Measurements from ENCODE around the gene AMY2A. TPM values are rescaled to one million over a fixed set of nuclear protein-coding genes. Genes with fewer than 3 reads are reported as not detected.

AMY2A gene
- total and polyA plus RNA-seq, 2 of the 8 experiments (the other 6 are each of a cell fraction or from before 2014, with no cell fraction given) = not detected

DNA sequence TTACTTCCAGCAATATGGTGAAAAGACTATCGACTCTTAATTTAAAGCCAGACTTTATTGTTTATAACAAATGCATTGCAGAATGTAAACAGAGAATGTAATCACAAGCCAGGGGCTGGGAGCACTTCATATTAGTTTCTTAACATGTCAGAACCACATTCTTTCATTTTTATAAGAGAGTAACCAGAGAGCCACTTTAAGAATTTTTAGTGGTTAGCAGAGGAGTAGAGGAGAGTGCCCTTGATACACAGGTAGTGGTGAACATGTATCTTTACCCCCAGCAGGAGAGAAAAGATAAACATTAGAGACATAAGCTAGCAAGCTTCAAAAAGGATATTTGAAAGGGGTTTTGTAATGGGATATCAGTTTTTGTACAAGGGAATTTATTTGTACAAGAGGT is 34.8 kb upstream of the AMY2A start:
- no peak overlapping the region for H3K27ac ChIP-seq (ENCODE audit: low read depth, low read length)
- H3K9me3 ChIP-seq (ENCODE audit: insufficient read depth in 2 of 2, low read depth in 1 of 2, low read length in 1 of 2) = peaks cover 4 to 5% of the 10 kb centered on the region in 2 experiments; a peak in 1 of 4 replicates
- TF ChIP-seq BRCA1 (IDR thresholded peaks at IDR 0.05; ENCODE audit: low read depth, low read length) = no peak
- TF ChIP-seq RFX5 (IDR thresholded peaks at IDR 0.05; ENCODE audit: borderline replicate concordance, low read depth, low read length) = no peak
- TF ChIP-seq JUN (IDR thresholded peaks at IDR 0.05; ENCODE audit: low read depth, low read length) = no peak
- no peak for TF ChIP-seq SP2 (IDR thresholded peaks at IDR 0.05; ENCODE audit: low read length)
- no peak for TF ChIP-seq EZH2 (IDR thresholded peaks at IDR 0.05; ENCODE audit: low read depth, low read length, severe bottlenecking)
- no peak for TF ChIP-seq GTF2F1 (IDR thresholded peaks at IDR 0.05; ENCODE audit: borderline replicate concordance, low read depth, low read length)
- TF ChIP-seq HDAC6 (IDR thresholded peaks at IDR 0.05; ENCODE audit: low read depth, low read length) = no peak
- H3K18ac ChIP-seq (ENCODE audit: extremely low read depth, low read length) = no peak overlapping the region
- FAIRE-seq = no peak
- POLR2A ChIA-PET (ENCODE audit: partially characterized antibody) = no interaction called here
- no peak overlapping the region for H3K14ac ChIP-seq (ENCODE audit: insufficient read length)
- H3K4me2 ChIP-seq (ENCODE audit: insufficient read depth in 1 of 2, low read depth in 2 of 2, low read length in 2 of 2) = no peak overlapping the region
- H2AFZ ChIP-seq (ENCODE audit: low read length) = no peak overlapping the region
- H4K91ac ChIP-seq (replicated peaks; ENCODE audit: insufficient read length, low read length) = no peak overlapping the region
- no peak overlapping the region for H4K8ac ChIP-seq (ENCODE audit: extremely low read depth, insufficient read depth, low read length)
- no peak overlapping the region for H3K4ac ChIP-seq (replicated peaks; ENCODE audit: insufficient read length, low read depth, low read length)
- H3K56ac ChIP-seq (replicated peaks; ENCODE audit: insufficient read length, low read depth, low read length) = no peak overlapping the region
- H2BK20ac ChIP-seq (ENCODE audit: low read length) = no peak overlapping the region
- H3K79me2 ChIP-seq (ENCODE audit: control insufficient read depth in 1 of 2, insufficient read depth in 2 of 2, low read length in 2 of 2) = no peaks in the 10 kb centered on the region
- CTCF ChIA-PET (ENCODE audit: partially characterized antibody) = no interaction called here
- H3K4me3 ChIP-seq (ENCODE audit: extremely low read depth in 1 of 4, insufficient read depth in 2 of 4, low read depth in 3 of 4, low read length in 4 of 4) = no peak overlapping the region
- H3K79me1 ChIP-seq (ENCODE audit: low read depth, low read length) = no peaks in the 10 kb centered on the region
- no peak overlapping the region for H4K5ac ChIP-seq (ENCODE audit: insufficient read length, low read depth, low read length)
- no peak overlapping the region for H2BK12ac ChIP-seq (ENCODE audit: low read depth, low read length)
- no peaks in the 10 kb centered on the region for H3K4me1 ChIP-seq (replicated peaks in 1 of 4; ENCODE audit: control insufficient read depth in 3 of 4, insufficient read depth in 4 of 4, low read length in 3 of 4)
- H4K20me1 ChIP-seq (replicated peaks in 1 of 2; ENCODE audit: control insufficient read depth in 1 of 2, insufficient read depth in 2 of 2, low read length in 2 of 2) = no peaks in the 10 kb centered on the region
- H3K9ac ChIP-seq (replicated peaks in 1 of 4; ENCODE audit: extremely low read depth in 1 of 4, low read depth in 3 of 4, low read length in 3 of 4) = no peak overlapping the region
- H3K27me3 ChIP-seq (replicated peaks in 1 of 4; ENCODE audit: control insufficient read depth in 3 of 4, extremely low read depth in 1 of 4, insufficient read depth in 3 of 4, low read length in 3 of 4) = no peaks in the 10 kb centered on the region
- DNase-seq (ENCODE audit: low read depth in 1 of 2, low spot score in 2 of 2) = no peak
- H3K36me3 ChIP-seq (ENCODE audit: control insufficient read depth in 2 of 4, insufficient read depth in 4 of 4, low read length in 3 of 4) = no peaks in the 10 kb centered on the region
- H2BK120ac ChIP-seq (replicated peaks; ENCODE audit: low read depth, low read length) = no peak overlapping the region
- no peak overlapping the region for H2BK15ac ChIP-seq (ENCODE audit: low read length)
- no peaks in the 10 kb centered on the region for H3K23me2 ChIP-seq (ENCODE audit: low read depth, low read length)
- H3K23ac ChIP-seq (ENCODE audit: insufficient read length) = no peak overlapping the region
- no peak overlapping the region for H2AK5ac ChIP-seq (ENCODE audit: low read depth, low read length)
- no peak overlapping the region for H2BK5ac ChIP-seq (ENCODE audit: low read depth, low read length)
- 95% methylated on average over 1 of the region's 1 CpG; no CpG with 5 or more reads in 1 of the 2 experiments for WGBS, 2 experiments (ENCODE audit: extremely low coverage in 1 of 2, insufficient coverage in 1 of 2, insufficient read length in 1 of 2, insufficient replicate concordance in 2 of 2, low coverage in 1 of 2, low lambda C conversion rate in 2 of 2, missing lambda C conversion rate in 1 of 2)

All from H1 (cell line).